22Rv1 (cell line): Measurements from ENCODE around the gene SNAP25.

Experiments used
- CTCF ChIP-seq: fragments of 450-650 bp; IDR thresholded peaks from 2 replicates; pipeline ENCODE4 v1.5.1; 2017; ENCODE audit warnings: mild to moderate bottlenecking
- ZFX ChIP-seq: fragments of 450-650 bp; IDR thresholded peaks from 2 replicates; pipeline ENCODE4 v1.6.1; 2017; ENCODE audit warnings: antibody characterized with exemption, borderline replicate concordance

GRCh38 chr20:10177326-10177725 is 41.3 kb upstream of the SNAP25 start:
- TF ChIP-seq CTCF (no peak), ZFX (no peak)
